ENCODE data around the gene CAPZB.

Gene CAPZB

GRCh38 chr1:19333587-19334354, 151.6 kb downstream of the CAPZB start:
- DNase-seq, result no peak
- H3K27ac ChIP-seq (ENCODE audit: insufficient read depth, low read length, poor library complexity, severe bottlenecking), result no peak overlapping the region
- no peaks in the 10 kb centered on the region for H3K4me1 ChIP-seq (ENCODE audit: control insufficient read depth, insufficient read depth, low read length, poor library complexity, severe bottlenecking)
- no peaks in the 10 kb centered on the region for H3K9me3 ChIP-seq (ENCODE audit: control insufficient read depth, low read length)
- no peak overlapping the region for H3K4me3 ChIP-seq (ENCODE audit: insufficient read depth, low read depth, low read length, poor library complexity, severe bottlenecking)
- H3K27me3 ChIP-seq (replicated peaks; ENCODE audit: control insufficient read depth, insufficient read depth, low read length, poor library complexity, severe bottlenecking), result no peaks in the 10 kb centered on the region
- H3K36me3 ChIP-seq (ENCODE audit: control insufficient read depth, insufficient read depth, low read length), result peaks cover 9% of the 10 kb centered on the region

GRCh38 chr1:19332832-19333231, 152.5 kb downstream of the CAPZB start:
- H3K27me3 ChIP-seq (replicated peaks; ENCODE audit: control insufficient read depth, insufficient read depth, low read length, poor library complexity, severe bottlenecking), result no peaks in the 10 kb centered on the region
- no peaks in the 10 kb centered on the region for H3K4me1 ChIP-seq (ENCODE audit: control insufficient read depth, insufficient read depth, low read length, poor library complexity, severe bottlenecking)
- H3K9me3 ChIP-seq (ENCODE audit: control insufficient read depth, low read length), result no peaks in the 10 kb centered on the region
- no peak overlapping the region for H3K27ac ChIP-seq (ENCODE audit: insufficient read depth, low read length, poor library complexity, severe bottlenecking)
- peaks cover 8% of the 10 kb centered on the region for H3K36me3 ChIP-seq (ENCODE audit: control insufficient read depth, insufficient read depth, low read length)
- H3K4me3 ChIP-seq (ENCODE audit: insufficient read depth, low read depth, low read length, poor library complexity, severe bottlenecking), result no peak overlapping the region
- DNase-seq, result no peak

- H3K27me3 ChIP-seq (replicated peaks; ENCODE audit: control insufficient read depth, insufficient read depth, low read length, poor library complexity, severe bottlenecking), result no peaks in the 10 kb centered on the region
- H3K4me3 ChIP-seq (ENCODE audit: insufficient read depth, low read depth, low read length, poor library complexity, severe bottlenecking), result no peak overlapping the region
- H3K4me1 ChIP-seq (ENCODE audit: control insufficient read depth, insufficient read depth, low read length, poor library complexity, severe bottlenecking), result no peaks in the 10 kb centered on the region
- H3K36me3 ChIP-seq (ENCODE audit: control insufficient read depth, insufficient read depth, low read length), result peaks cover 3% of the 10 kb centered on the region
- H3K27ac ChIP-seq (ENCODE audit: insufficient read depth, low read length, poor library complexity, severe bottlenecking), result no peak overlapping the region
- no peaks in the 10 kb centered on the region for H3K9me3 ChIP-seq (ENCODE audit: control insufficient read depth, low read length)
- DNase-seq, result no peak
Observed at GRCh38 chr1:19331262-19331878, 154.0 kb downstream of the CAPZB start.

- no peak for DNase-seq
- Histone ChIP-seq H3K4me3 (ENCODE audit: insufficient read depth, low read depth, low read length, poor library complexity, severe bottlenecking) (no peak overlapping the region), H3K4me1 (ENCODE audit: control insufficient read depth, insufficient read depth, low read length, poor library complexity, severe bottlenecking) (no peaks in the 10 kb centered on the region), H3K27ac (ENCODE audit: insufficient read depth, low read length, poor library complexity, severe bottlenecking) (no peak overlapping the region), H3K27me3 (replicated peaks; ENCODE audit: control insufficient read depth, insufficient read depth, low read length, poor library complexity, severe bottlenecking) (no peaks in the 10 kb centered on the region), H3K36me3 (ENCODE audit: control insufficient read depth, insufficient read depth, low read length) (peaks cover 3% of the 10 kb centered on the region), H3K9me3 (ENCODE audit: control insufficient read depth, low read length) (no peaks in the 10 kb centered on the region)
Observed at GRCh38 chr1:19330449-19331135, 154.7 kb downstream of the CAPZB start.

GRCh38 chr1:19329611-19330010, 155.7 kb downstream of the CAPZB start:
- Histone ChIP-seq H3K27ac (ENCODE audit: insufficient read depth, low read length, poor library complexity, severe bottlenecking) (no peak overlapping the region), H3K9me3 (ENCODE audit: control insufficient read depth, low read length) (no peaks in the 10 kb centered on the region), H3K27me3 (replicated peaks; ENCODE audit: control insufficient read depth, insufficient read depth, low read length, poor library complexity, severe bottlenecking) (no peaks in the 10 kb centered on the region), H3K36me3 (ENCODE audit: control insufficient read depth, insufficient read depth, low read length) (peaks cover 6% of the 10 kb centered on the region), H3K4me3 (ENCODE audit: insufficient read depth, low read depth, low read length, poor library complexity, severe bottlenecking) (no peak overlapping the region), H3K4me1 (ENCODE audit: control insufficient read depth, insufficient read depth, low read length, poor library complexity, severe bottlenecking) (no peaks in the 10 kb centered on the region)
- no peak for DNase-seq

- Histone ChIP-seq H3K36me3 (ENCODE audit: control insufficient read depth, insufficient read depth, low read length) (peaks cover 6% of the 10 kb centered on the region), H3K27me3 (replicated peaks; ENCODE audit: control insufficient read depth, insufficient read depth, low read length, poor library complexity, severe bottlenecking) (no peaks in the 10 kb centered on the region), H3K4me1 (ENCODE audit: control insufficient read depth, insufficient read depth, low read length, poor library complexity, severe bottlenecking) (no peaks in the 10 kb centered on the region), H3K9me3 (ENCODE audit: control insufficient read depth, low read length) (no peaks in the 10 kb centered on the region), H3K27ac (ENCODE audit: insufficient read depth, low read length, poor library complexity, severe bottlenecking) (no peak overlapping the region), H3K4me3 (ENCODE audit: insufficient read depth, low read depth, low read length, poor library complexity, severe bottlenecking) (no peak overlapping the region)
- DNase-seq, result no peak
Observed at GRCh38 chr1:19329188-19329587, 156.2 kb downstream of the CAPZB start.

GRCh38 chr1:19328486-19328885, 156.9 kb downstream of the CAPZB start:
- Histone ChIP-seq H3K4me3 (ENCODE audit: insufficient read depth, low read depth, low read length, poor library complexity, severe bottlenecking) (no peak overlapping the region), H3K9me3 (ENCODE audit: control insufficient read depth, low read length) (no peaks in the 10 kb centered on the region), H3K4me1 (ENCODE audit: control insufficient read depth, insufficient read depth, low read length, poor library complexity, severe bottlenecking) (no peaks in the 10 kb centered on the region), H3K27ac (ENCODE audit: insufficient read depth, low read length, poor library complexity, severe bottlenecking) (no peak overlapping the region), H3K27me3 (replicated peaks; ENCODE audit: control insufficient read depth, insufficient read depth, low read length, poor library complexity, severe bottlenecking) (no peaks in the 10 kb centered on the region), H3K36me3 (ENCODE audit: control insufficient read depth, insufficient read depth, low read length) (peaks cover 6% of the 10 kb centered on the region)
- DNase-seq, result no peak

GRCh38 chr1:19327736-19328135, 157.6 kb downstream of the CAPZB start:
- H3K36me3 ChIP-seq (ENCODE audit: control insufficient read depth, insufficient read depth, low read length), result peaks cover 6% of the 10 kb centered on the region
- no peaks in the 10 kb centered on the region for H3K4me1 ChIP-seq (ENCODE audit: control insufficient read depth, insufficient read depth, low read length, poor library complexity, severe bottlenecking)
- H3K4me3 ChIP-seq (ENCODE audit: insufficient read depth, low read depth, low read length, poor library complexity, severe bottlenecking), result no peak overlapping the region
- no peak overlapping the region for H3K27ac ChIP-seq (ENCODE audit: insufficient read depth, low read length, poor library complexity, severe bottlenecking)
- no peaks in the 10 kb centered on the region for H3K27me3 ChIP-seq (replicated peaks; ENCODE audit: control insufficient read depth, insufficient read depth, low read length, poor library complexity, severe bottlenecking)
- H3K9me3 ChIP-seq (ENCODE audit: control insufficient read depth, low read length), result no peaks in the 10 kb centered on the region
- no peak for DNase-seq

- H3K27me3 ChIP-seq (replicated peaks; ENCODE audit: control insufficient read depth, insufficient read depth, low read length, poor library complexity, severe bottlenecking), result no peaks in the 10 kb centered on the region
- no peak overlapping the region for H3K27ac ChIP-seq (ENCODE audit: insufficient read depth, low read length, poor library complexity, severe bottlenecking)
- DNase-seq, result no peak
- H3K9me3 ChIP-seq (ENCODE audit: control insufficient read depth, low read length), result no peaks in the 10 kb centered on the region
- peaks cover 6% of the 10 kb centered on the region for H3K36me3 ChIP-seq (ENCODE audit: control insufficient read depth, insufficient read depth, low read length)
- no peak overlapping the region for H3K4me3 ChIP-seq (ENCODE audit: insufficient read depth, low read depth, low read length, poor library complexity, severe bottlenecking)
- H3K4me1 ChIP-seq (ENCODE audit: control insufficient read depth, insufficient read depth, low read length, poor library complexity, severe bottlenecking), result no peaks in the 10 kb centered on the region
Observed at GRCh38 chr1:19327301-19327700, 158.0 kb downstream of the CAPZB start.

- H3K27me3 ChIP-seq (replicated peaks; ENCODE audit: control insufficient read depth, insufficient read depth, low read length, poor library complexity, severe bottlenecking), result no peaks in the 10 kb centered on the region
- H3K4me3 ChIP-seq (ENCODE audit: insufficient read depth, low read depth, low read length, poor library complexity, severe bottlenecking), result no peak overlapping the region
- H3K27ac ChIP-seq (ENCODE audit: insufficient read depth, low read length, poor library complexity, severe bottlenecking), result no peak overlapping the region
- DNase-seq, result no peak
- H3K4me1 ChIP-seq (ENCODE audit: control insufficient read depth, insufficient read depth, low read length, poor library complexity, severe bottlenecking), result no peaks in the 10 kb centered on the region
- peaks cover 10% of the 10 kb centered on the region for H3K36me3 ChIP-seq (ENCODE audit: control insufficient read depth, insufficient read depth, low read length)
- no peaks in the 10 kb centered on the region for H3K9me3 ChIP-seq (ENCODE audit: control insufficient read depth, low read length)
Observed at GRCh38 chr1:19326748-19327065, 158.6 kb downstream of the CAPZB start.

Measured in effector memory CD4-positive, alpha-beta T cell (primary cell).